H9 (cell line): ENCODE data around the gene PRRX1. TPM values are rescaled to one million over a fixed set of nuclear protein-coding genes. Genes with fewer than 3 reads are reported as not detected.
A peak's percentile ranks its signal among the peaks of the same experiment; 100 is the strongest.

Source experiments
- DNase-seq: peaks from one replicate; pipeline ENCODE4 v3.0.0-alpha.2; 2017
- H2AFZ ChIP-seq: one replicate; pipeline ENCODE4 v1.6.1; 2013; ENCODE audit warnings: mild to moderate bottlenecking, low read length, control low read depth, moderate library complexity
- H2AK5ac ChIP-seq: 2 replicates; pipeline ENCODE4 v1.6.1; 2013; ENCODE audit warnings: low read length, control low read depth, mixed read lengths; ENCODE audit not compliant: insufficient read length
- H2BK120ac ChIP-seq: one replicate; pipeline ENCODE4 v1.6.1; 2013; ENCODE audit warnings: low read depth, mild to moderate bottlenecking, low read length, control low read depth, inconsistent platforms; ENCODE audit not compliant: poor library complexity, severe bottlenecking
- H2BK12ac ChIP-seq: 2 replicates; pipeline ENCODE4 v1.6.1; 2013; ENCODE audit warnings: low read length, control low read depth, mixed read lengths, low read depth; ENCODE audit not compliant: insufficient read length
- H2BK15ac ChIP-seq: 2 replicates; pipeline ENCODE4 v1.6.1; 2013; ENCODE audit warnings: low read depth, low read length, control low read depth
- H2BK20ac ChIP-seq: one replicate; pipeline ENCODE4 v1.6.1; 2013; ENCODE audit warnings: low read depth, mild to moderate bottlenecking, low read length, control low read depth, inconsistent platforms; ENCODE audit not compliant: poor library complexity, severe bottlenecking
- H2BK5ac ChIP-seq: 2 replicates; pipeline ENCODE4 v1.6.1; 2013; ENCODE audit warnings: low read length, control low read depth, mixed read lengths; ENCODE audit not compliant: insufficient read length
- H3K14ac ChIP-seq: 2 replicates; pipeline ENCODE4 v1.6.1; 2013; ENCODE audit warnings: low read length, control low read depth; ENCODE audit not compliant: insufficient read depth
- H3K18ac ChIP-seq: 2 replicates; pipeline ENCODE4 v1.6.1; 2013; ENCODE audit warnings: low read depth, mild to moderate bottlenecking, mixed read lengths, low read length, control low read depth; ENCODE audit not compliant: insufficient read length
- H3K23ac ChIP-seq: 2 replicates; pipeline ENCODE4 v1.6.1; 2013; ENCODE audit warnings: low read length, control low read depth, mixed read lengths, low read depth; ENCODE audit not compliant: insufficient read length
- H3K23me2 ChIP-seq: 2 replicates; pipeline ENCODE4 v1.6.1; 2013; ENCODE audit warnings: low read depth, mild to moderate bottlenecking, mixed read lengths, low read length, control low read depth; ENCODE audit not compliant: insufficient read length, poor library complexity, severe bottlenecking
- H3K27ac ChIP-seq: 2 replicates; pipeline ENCODE4 v1.5.1; 2013; ENCODE audit warnings: low read length, control low read depth, mixed read lengths, low read depth; ENCODE audit not compliant: insufficient read length
- H3K27me3 ChIP-seq: 2 replicates; pipeline ENCODE4 v1.6.1; 2013; ENCODE audit warnings: low read length, control low read depth, inconsistent platforms; ENCODE audit not compliant: insufficient read depth
- H3K4ac ChIP-seq: 2 replicates; pipeline ENCODE4 v1.6.1; 2013; ENCODE audit warnings: low read depth, mild to moderate bottlenecking, control low read depth, inconsistent platforms, low read length, moderate library complexity
- H3K4me1 ChIP-seq: 2 replicates; pipeline ENCODE4 v1.6.1; 2013; ENCODE audit warnings: low read length, control low read depth, inconsistent platforms; ENCODE audit not compliant: insufficient read depth
- H3K4me2 ChIP-seq: 2 replicates; pipeline ENCODE4 v1.6.1; 2013; ENCODE audit warnings: low read length, control low read depth, mixed read lengths; ENCODE audit not compliant: insufficient read length, insufficient read depth
- H3K56ac ChIP-seq: 2 replicates; pipeline ENCODE4 v1.6.1; 2013; ENCODE audit warnings: low read depth, mild to moderate bottlenecking, mixed read lengths, low read length, control low read depth; ENCODE audit not compliant: insufficient read length
- H3K79me1 ChIP-seq: 2 replicates; pipeline ENCODE4 v1.6.1; 2013; ENCODE audit warnings: low read depth, mild to moderate bottlenecking, moderate library complexity, low read length, control low read depth, inconsistent platforms; ENCODE audit not compliant: insufficient read depth, poor library complexity, severe bottlenecking
- H3K79me2 ChIP-seq: 2 replicates; pipeline ENCODE4 v1.6.1; 2013; ENCODE audit warnings: low read length, control low read depth, inconsistent platforms; ENCODE audit not compliant: insufficient read depth
- H3K9ac ChIP-seq: 2 replicates; pipeline ENCODE4 v1.6.1; 2013; ENCODE audit warnings: low read length, control low read depth, mixed read lengths; ENCODE audit not compliant: insufficient read length; ENCODE audit errors: extremely low read depth
- H3K9me3 ChIP-seq: one replicate; pipeline ENCODE4 v1.6.1; 2013; ENCODE audit warnings: low read depth, low read length, inconsistent platforms; ENCODE audit not compliant: control insufficient read depth
- H3T11ph ChIP-seq: one replicate; pipeline ENCODE4 v1.6.1; 2013; ENCODE audit warnings: mild to moderate bottlenecking, low read length, control low read depth, inconsistent platforms
- H4K20me1 ChIP-seq: one replicate; pipeline ENCODE4 v1.6.1; 2013; ENCODE audit not compliant: control insufficient read depth, insufficient read length, insufficient read depth
- H4K5ac ChIP-seq: 2 replicates; pipeline ENCODE4 v1.6.1; 2013; ENCODE audit warnings: low read depth, mild to moderate bottlenecking, mixed read lengths, low read length, control low read depth; ENCODE audit not compliant: insufficient read length
- H4K8ac ChIP-seq: replicated peaks from 2 replicates; pipeline ENCODE4 v1.6.1; 2013; ENCODE audit warnings: low read length, control low read depth, mixed read lengths, low read depth; ENCODE audit not compliant: insufficient read length
- H4K91ac ChIP-seq: 2 replicates; pipeline ENCODE4 v1.6.1; 2013; ENCODE audit warnings: low read depth, mild to moderate bottlenecking, moderate library complexity, mixed read lengths, low read length, control low read depth; ENCODE audit not compliant: insufficient read length
- H3K27ac Mint-ChIP-seq, 3 experiments: 2 replicates in 2 of 3; 3 replicates in 1 of 3; pipeline ENCODE4 v1.8.0; 2020 to 2021; ENCODE audit warnings: mixed read lengths in 3 of 3, mild to moderate bottlenecking in 1 of 3, moderate library complexity in 1 of 3
- H3K27me3 Mint-ChIP-seq: 2 replicates; pipeline ENCODE4 v1.8.0; 2021; ENCODE audit warnings: low read depth, mild to moderate bottlenecking, moderate library complexity, mixed read lengths
- H3K36me3 Mint-ChIP-seq, 3 experiments: 2 replicates in 2 of 3; 3 replicates in 1 of 3; pipeline ENCODE4 v1.8.0; 2020 to 2021; ENCODE audit warnings: low read depth in 3 of 3, mixed read lengths in 3 of 3; ENCODE audit not compliant: insufficient read depth in 1 of 3
- H3K4me1 Mint-ChIP-seq, 2 experiments: 2 replicates each; pipeline ENCODE4 v1.8.0; 2020; ENCODE audit warnings: mixed read lengths in 2 of 2
- H3K4me3 Mint-ChIP-seq, 2 experiments: 2 replicates in 1 of 2; 3 replicates in 1 of 2; pipeline ENCODE4 v1.8.0; 2020 to 2021; ENCODE audit warnings: mild to moderate bottlenecking in 2 of 2, mixed read lengths in 2 of 2, moderate library complexity in 1 of 2
- H3K9me3 Mint-ChIP-seq, 2 experiments: 2 replicates in 1 of 2; 3 replicates in 1 of 2; pipeline ENCODE4 v1.8.0; 2020; ENCODE audit warnings: mild to moderate bottlenecking in 2 of 2, mixed read lengths in 2 of 2, moderate library complexity in 1 of 2
- CTCF ChIP-seq: fragments of 200-600 bp; sonication (generic); conservative IDR thresholded peaks from 3 replicates; pipeline ENCODE4 v1.8.0; 2021; ENCODE audit warnings: antibody characterized with exemption, mild to moderate bottlenecking
- WGBS: extraction: QIAGEN DNeasy Blood & Tissue Kit; methylation state at CpG from one replicate; pipeline ENCODE4 v1.1.7; 2013; ENCODE audit warnings: missing lambda C conversion rate, low lambda C conversion rate, mixed read lengths; ENCODE audit not compliant: insufficient read length; ENCODE audit errors: extremely low coverage; 5-methylcytosine and 5-hydroxymethylcytosine counted together
- total RNA-seq: library from RNA; stranded (reverse); gene quantifications from 2 replicates; pipeline ENCODE4 v1.2.1, GENCODE V29; 2021

PRRX1 gene
- total RNA-seq, 1 experiment from 2014 or later: not detected

GRCh38 chr1:170669107-170669445, 5.1 kb downstream of the PRRX1 start:
- peak overlapping the region; percentile 9 for H3K4me2 ChIP-seq

More at GRCh38 chr1:170669107-170669445, 5.1 kb downstream of the PRRX1 start:
- no peak overlapping the region; a peak in 1 of 7 replicates for H3K27ac Mint-ChIP-seq
- H3K36me3 Mint-ChIP-seq: peaks cover 0 to 2% (median 0%) of the 10 kb centered on the region in 3 experiments; a peak in 1 of 7 replicates
- no peak overlapping the region for H3K23ac ChIP-seq
- no peaks in the 10 kb centered on the region for H4K20me1 ChIP-seq
- no peak overlapping the region for H4K5ac ChIP-seq
- H3T11ph ChIP-seq: no peak overlapping the region
- H3K9me3 ChIP-seq: no peaks in the 10 kb centered on the region
- no peak overlapping the region for H2BK120ac ChIP-seq
- H3K23me2 ChIP-seq: peaks cover 15% of the 10 kb centered on the region
- WGBS: no CpG with 5 or more reads among the region's 8 CpGs
- H3K4me1 ChIP-seq: peaks cover 2% of the 10 kb centered on the region; the same call in 1 of the 2 replicates
- no peak overlapping the region for H2AK5ac ChIP-seq
- no peak overlapping the region for H3K18ac ChIP-seq
- H3K4me3 Mint-ChIP-seq: peak overlapping the region in 1 of 2 experiments; percentile 70; a peak in 2 of 5 replicates
- H3K9me3 Mint-ChIP-seq: peaks cover 4 to 7% of the 10 kb centered on the region in 2 experiments; a peak in 4 of 5 replicates
- H2BK15ac ChIP-seq: no peak overlapping the region
- no peak overlapping the region for H3K9ac ChIP-seq
- no peaks in the 10 kb centered on the region for H3K79me2 ChIP-seq
- H4K91ac ChIP-seq: no peak overlapping the region
- no peak overlapping the region for H4K8ac ChIP-seq
- DNase-seq: no peak
- H3K27me3 Mint-ChIP-seq: peaks cover 100% of the 10 kb centered on the region
- no peak overlapping the region for H2AFZ ChIP-seq
- H2BK12ac ChIP-seq: no peak overlapping the region
- H3K27me3 ChIP-seq: peaks cover 72% of the 10 kb centered on the region
- no peak overlapping the region for H3K4ac ChIP-seq
- no peak for TF ChIP-seq CTCF
- no peaks in the 10 kb centered on the region for H3K79me1 ChIP-seq
- no peak overlapping the region for H3K14ac ChIP-seq
- H3K56ac ChIP-seq: no peak overlapping the region
- no peak overlapping the region for H2BK5ac ChIP-seq
- H3K27ac ChIP-seq: no peak overlapping the region
- H3K4me1 Mint-ChIP-seq: peaks cover 46 to 52% of the 10 kb centered on the region in 2 experiments
- no peak overlapping the region for H2BK20ac ChIP-seq
